Measurements from ENCODE around the gene PCNX2.

PCNX2 gene

DNA sequence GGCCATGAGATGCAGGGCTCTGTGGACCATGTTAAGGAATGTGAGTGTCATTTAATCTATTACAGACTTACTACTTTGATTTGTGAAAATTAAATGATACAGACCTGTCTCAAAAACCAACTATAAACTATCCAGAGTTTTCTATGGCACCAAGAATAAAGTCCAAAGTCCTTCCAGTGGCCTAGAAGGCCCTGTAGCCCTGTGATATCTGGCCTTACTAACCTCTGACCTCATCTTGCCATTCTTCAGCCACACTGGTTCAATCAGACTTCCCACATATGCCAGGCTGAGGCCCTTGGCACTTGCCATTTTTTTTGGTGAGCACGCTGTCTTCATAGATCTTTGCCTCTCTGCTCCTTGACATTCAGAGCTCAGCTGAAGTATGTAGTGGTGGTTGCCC, 337.5 kb downstream of the PCNX2 start:
- Histone ChIP-seq H3K4me1 (ENCODE audit: insufficient read depth, low read length) (peaks cover 13% of the 10 kb centered on the region), H3K27me3 (ENCODE audit: insufficient read depth, low read length) (no peaks in the 10 kb centered on the region), H3K27ac (ENCODE audit: low read depth, low read length) (no peak overlapping the region), H3K9me3 (ENCODE audit: insufficient read depth, low read depth, low read length) (peaks cover 8% of the 10 kb centered on the region; the same call in 1 of the 2 replicates), H3K36me3 (ENCODE audit: insufficient read depth, low read length) (peaks cover 66% of the 10 kb centered on the region), H3K9ac (ENCODE audit: low read depth, low read length) (no peak overlapping the region), H3K4me3 (ENCODE audit: low read length) (no peak overlapping the region)
- WGBS: 100% methylated on average over 1 of the region's 1 CpG

- Histone ChIP-seq H3K9me3 (ENCODE audit: insufficient read depth, low read depth, low read length) (peaks cover 8% of the 10 kb centered on the region; the same call in 1 of the 2 replicates), H3K27me3 (ENCODE audit: insufficient read depth, low read length) (no peaks in the 10 kb centered on the region), H3K9ac (ENCODE audit: low read depth, low read length) (no peak overlapping the region), H3K4me1 (ENCODE audit: insufficient read depth, low read length) (peaks cover 27% of the 10 kb centered on the region), H3K36me3 (ENCODE audit: insufficient read depth, low read length) (peaks cover 52% of the 10 kb centered on the region), H3K27ac (ENCODE audit: low read depth, low read length) (no peak overlapping the region), H3K4me3 (ENCODE audit: low read length) (no peak overlapping the region)
- 94% methylated on average over 6 of the region's 6 CpGs for WGBS
These were observed 339.4 kb downstream of the PCNX2 start for GRCh38 chr1:232956081-232956480.

GRCh38 chr1:232954594-232955365, 340.7 kb downstream of the PCNX2 start:
- Histone ChIP-seq H3K27ac (ENCODE audit: low read depth, low read length) (no peak overlapping the region), H3K9me3 (ENCODE audit: insufficient read depth, low read depth, low read length) (peaks cover 8% of the 10 kb centered on the region; the same call in 1 of the 2 replicates), H3K4me1 (ENCODE audit: insufficient read depth, low read length) (peaks cover 28% of the 10 kb centered on the region), H3K9ac (ENCODE audit: low read depth, low read length) (no peak overlapping the region), H3K4me3 (ENCODE audit: low read length) (no peak overlapping the region), H3K27me3 (ENCODE audit: insufficient read depth, low read length) (no peaks in the 10 kb centered on the region), H3K36me3 (ENCODE audit: insufficient read depth, low read length) (peaks cover 44% of the 10 kb centered on the region)
- WGBS: 95% methylated on average over 4 of the region's 4 CpGs

GRCh38 chr1:232952514-232953499, 342.7 kb downstream of the PCNX2 start:
- H3K4me1 ChIP-seq (ENCODE audit: insufficient read depth, low read length): peaks cover 32% of the 10 kb centered on the region
- H3K27ac ChIP-seq (ENCODE audit: low read depth, low read length): peak overlapping the region; percentile 42; the same call in 1 of the 2 replicates
- 90% methylated on average over 2 of the region's 2 CpGs for WGBS
- peak overlapping the region; percentile 82; the same call in 1 of the 2 replicates for H3K4me3 ChIP-seq (ENCODE audit: low read length)
- H3K9me3 ChIP-seq (ENCODE audit: insufficient read depth, low read depth, low read length): peaks cover 3% of the 10 kb centered on the region; the same call in 1 of the 2 replicates
- H3K36me3 ChIP-seq (ENCODE audit: insufficient read depth, low read length): peaks cover 24% of the 10 kb centered on the region
- H3K9ac ChIP-seq (ENCODE audit: low read depth, low read length): no peak overlapping the region
- H3K27me3 ChIP-seq (ENCODE audit: insufficient read depth, low read length): no peaks in the 10 kb centered on the region

DNA sequence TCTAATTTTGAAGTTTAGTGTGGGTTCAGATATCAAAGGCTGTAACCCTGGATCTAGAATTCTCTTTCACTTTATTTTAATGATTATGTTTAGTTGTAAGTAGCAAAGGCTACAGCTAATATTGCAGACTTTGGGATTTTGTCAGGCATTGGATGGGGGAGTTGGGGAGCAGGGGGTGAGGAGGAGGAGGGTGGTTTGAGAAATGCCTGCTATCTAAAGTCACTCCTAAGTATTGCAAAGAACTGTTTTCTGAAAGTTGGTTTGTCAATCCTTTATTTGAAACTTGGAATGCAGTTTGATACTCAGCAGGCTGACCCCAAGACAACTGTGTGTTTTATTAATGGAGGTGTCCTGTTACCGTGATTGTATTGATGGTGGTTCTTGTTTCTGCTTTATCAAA, 343.9 kb downstream of the PCNX2 start:
- Histone ChIP-seq H3K36me3 (ENCODE audit: insufficient read depth, low read length) (peaks cover 12% of the 10 kb centered on the region), H3K4me1 (ENCODE audit: insufficient read depth, low read length) (peaks cover 32% of the 10 kb centered on the region), H3K4me3 (ENCODE audit: low read length) (peak overlapping the region; percentile 82), H3K9ac (ENCODE audit: low read depth, low read length) (no peak overlapping the region), H3K27ac (ENCODE audit: low read depth, low read length) (no peak overlapping the region), H3K27me3 (ENCODE audit: insufficient read depth, low read length) (no peaks in the 10 kb centered on the region), H3K9me3 (ENCODE audit: insufficient read depth, low read depth, low read length) (no peaks in the 10 kb centered on the region)
- 63% methylated on average over 1 of the region's 1 CpG for WGBS

GRCh38 chr1:232951180-232951579, 344.3 kb downstream of the PCNX2 start:
- peak overlapping the region; percentile 91; the same call in 1 of the 2 replicates for H3K9ac ChIP-seq (ENCODE audit: low read depth, low read length)
- 11% methylated on average over 4 of the region's 5 CpGs for WGBS
- no peaks in the 10 kb centered on the region for H3K27me3 ChIP-seq (ENCODE audit: insufficient read depth, low read length)
- H3K9me3 ChIP-seq (ENCODE audit: insufficient read depth, low read depth, low read length): no peaks in the 10 kb centered on the region
- peaks cover 32% of the 10 kb centered on the region for H3K4me1 ChIP-seq (ENCODE audit: insufficient read depth, low read length)
- peak overlapping the region; percentile 82 for H3K4me3 ChIP-seq (ENCODE audit: low read length)
- no peak overlapping the region for H3K27ac ChIP-seq (ENCODE audit: low read depth, low read length)
- peaks cover 8% of the 10 kb centered on the region for H3K36me3 ChIP-seq (ENCODE audit: insufficient read depth, low read length)

DNA sequence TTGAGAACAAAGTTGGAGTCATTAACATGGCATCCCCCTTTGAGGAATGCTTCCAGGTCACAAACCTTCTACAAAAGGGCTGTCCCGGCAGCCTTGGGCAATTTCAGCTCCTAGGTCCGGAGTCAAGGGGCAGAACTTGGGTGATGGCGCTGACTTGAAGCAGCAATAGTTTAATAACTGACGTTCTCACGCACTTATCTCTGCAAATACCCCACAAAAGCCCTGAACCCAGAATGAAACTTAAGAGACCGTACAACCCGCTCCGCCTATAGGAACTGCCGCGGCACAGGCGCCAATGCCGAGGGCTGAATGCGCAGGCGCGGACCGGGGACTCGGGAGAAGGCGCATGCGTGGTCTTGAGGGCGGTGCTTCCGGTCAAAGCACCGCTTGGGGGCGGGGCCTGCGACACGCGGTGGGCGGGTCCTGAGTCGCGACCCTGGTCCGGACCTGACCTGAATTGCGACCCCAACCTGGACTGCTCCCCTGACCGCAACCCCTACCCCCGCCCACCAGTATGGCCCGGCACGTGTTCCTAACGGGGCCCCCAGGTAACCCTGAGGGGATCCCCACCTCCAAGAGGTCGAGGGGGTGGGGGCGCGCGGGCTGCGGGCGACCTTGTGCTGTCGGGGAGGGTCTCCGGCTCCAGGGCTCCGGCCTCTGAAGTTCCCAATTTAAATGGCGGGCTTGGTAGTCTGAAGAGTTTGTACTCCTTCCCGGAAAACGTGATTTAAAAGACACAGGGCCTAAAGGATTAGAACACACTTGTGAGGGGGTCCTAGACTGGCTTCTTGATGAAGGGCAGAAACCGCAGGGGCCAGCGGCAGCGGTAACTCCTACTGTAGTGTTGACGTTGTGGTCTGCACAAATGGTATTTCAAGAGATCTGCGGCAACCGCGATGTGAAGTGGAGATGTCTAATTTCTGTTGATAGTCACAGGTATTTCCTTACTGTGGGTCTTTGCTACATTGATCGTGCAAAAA, 345.0 kb downstream of the PCNX2 start, which contains the start of gene NTPCR:
NTPCR (plus strand) TSS at position 415 of the 980 bp plus-strand sequence; CDS start at position 515, 100 bp downstream.
- WGBS: under 1% methylated on average over 56 of the region's 56 CpGs
- peak within 1 kb of the TSS; percentile 82 for H3K4me3 ChIP-seq (ENCODE audit: low read length)
- peaks cover under 1% of the 10 kb centered on the region; the same call in 1 of the 2 replicates for H3K36me3 ChIP-seq (ENCODE audit: insufficient read depth, low read length)
- no peaks in the 10 kb centered on the region for H3K9me3 ChIP-seq (ENCODE audit: insufficient read depth, low read depth, low read length)
- H3K27ac ChIP-seq (ENCODE audit: low read depth, low read length): peak within 1 kb of the TSS; percentile 84
- peak within 1 kb of the TSS; percentile 91 for H3K9ac ChIP-seq (ENCODE audit: low read depth, low read length)
- no peaks in the 10 kb centered on the region for H3K27me3 ChIP-seq (ENCODE audit: insufficient read depth, low read length)
- peaks cover 32% of the 10 kb centered on the region for H3K4me1 ChIP-seq (ENCODE audit: insufficient read depth, low read length)

DNA sequence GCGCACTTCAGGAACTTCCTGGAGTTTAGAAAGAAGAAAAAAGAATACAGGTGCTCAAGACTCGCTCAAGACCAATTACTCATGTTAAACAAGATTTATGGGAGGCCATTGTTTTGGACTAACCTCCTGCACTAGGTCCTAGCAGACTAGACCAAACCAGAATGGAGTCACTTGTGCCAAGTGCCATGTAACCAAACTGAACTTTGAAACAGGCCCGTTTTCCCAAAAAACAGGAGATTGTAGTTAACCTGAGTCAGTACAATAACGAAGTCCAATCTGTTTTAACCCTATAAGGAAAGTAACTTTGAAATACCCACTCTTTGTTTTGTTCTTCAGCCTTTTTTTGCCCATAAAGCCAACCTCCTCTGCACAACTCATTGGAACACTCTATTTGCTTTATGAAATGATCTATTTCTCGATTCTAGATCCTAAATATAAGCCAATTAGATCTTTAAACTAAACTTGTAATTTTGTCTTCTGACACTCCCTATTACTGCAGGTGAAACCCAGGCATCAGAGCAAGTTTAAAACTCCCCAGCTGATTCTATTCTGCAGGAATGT, 345.8 kb downstream of the PCNX2 start:
- WGBS: 95% methylated on average over 5 of the region's 5 CpGs
- H3K4me3 ChIP-seq (ENCODE audit: low read length): peak overlapping the region; percentile 82
- peaks cover 32% of the 10 kb centered on the region for H3K4me1 ChIP-seq (ENCODE audit: insufficient read depth, low read length)
- no peaks in the 10 kb centered on the region for H3K9me3 ChIP-seq (ENCODE audit: insufficient read depth, low read depth, low read length)
- H3K27me3 ChIP-seq (ENCODE audit: insufficient read depth, low read length): no peaks in the 10 kb centered on the region
- H3K36me3 ChIP-seq (ENCODE audit: insufficient read depth, low read length): no peaks in the 10 kb centered on the region
- H3K27ac ChIP-seq (ENCODE audit: low read depth, low read length): peak overlapping the region; percentile 84
- H3K9ac ChIP-seq (ENCODE audit: low read depth, low read length): peak overlapping the region; percentile 91

GRCh38 chr1:232944347-232944746, 351.2 kb downstream of the PCNX2 start:
- no peak overlapping the region for H3K9ac ChIP-seq (ENCODE audit: low read depth, low read length)
- 91% methylated on average over 5 of the region's 5 CpGs for WGBS
- no peaks in the 10 kb centered on the region; the same call in 1 of the 2 replicates for H3K4me1 ChIP-seq (ENCODE audit: insufficient read depth, low read length)
- no peak overlapping the region for H3K27ac ChIP-seq (ENCODE audit: low read depth, low read length)
- no peak overlapping the region for H3K4me3 ChIP-seq (ENCODE audit: low read length)
- H3K27me3 ChIP-seq (ENCODE audit: insufficient read depth, low read length): no peaks in the 10 kb centered on the region
- no peaks in the 10 kb centered on the region for H3K36me3 ChIP-seq (ENCODE audit: insufficient read depth, low read length)
- no peaks in the 10 kb centered on the region for H3K9me3 ChIP-seq (ENCODE audit: insufficient read depth, low read depth, low read length)
